Tibial nerve (tissue), 4 donors: ENCODE results near the gene ITGA2.

Experiments
- EP300 ChIP-seq, 2 donors: sonication (generic); formaldehyde crosslinking; IDR thresholded peaks; one replicate each; pipeline ENCODE4 v1.6.1; 2017; ENCODE audit warnings: antibody characterized with exemption in 2 of 2, mild to moderate bottlenecking in 1 of 2
- TF ChIP-seq, protein P1 (sequence below), 5 experiments: fragments of 200-600 bp in 3 of 5; fragments of 450-650 bp in 2 of 5; sonication (generic) in 3 of 5; IDR thresholded peaks; one replicate each; pipeline ENCODE4 v1.5.1; 2016 to 2019; ENCODE audit warnings: antibody characterized with exemption in 5 of 5, mild to moderate bottlenecking in 3 of 5, moderate library complexity in 2 of 5

DNA sequence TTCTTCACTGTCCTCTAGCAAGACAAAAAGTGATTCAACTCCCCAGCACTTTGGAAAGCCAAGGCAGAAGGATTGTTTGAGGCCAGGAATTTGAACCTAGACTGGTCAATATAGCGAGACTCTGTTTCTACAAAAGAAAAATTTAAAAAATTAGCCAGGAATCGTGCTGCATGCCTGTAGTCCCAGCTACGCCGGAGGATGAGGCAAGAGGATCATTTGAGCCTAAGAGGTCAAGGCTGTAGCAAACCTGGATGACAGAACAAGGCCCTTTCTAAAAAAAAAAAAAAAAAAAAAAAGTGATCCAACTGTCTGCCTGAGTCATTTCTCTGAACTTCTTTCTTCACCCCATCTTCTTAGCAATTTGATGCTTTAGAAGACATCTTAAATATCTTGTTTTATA, 12.4 kb downstream of the ITGA2 start:
- TF ChIP-seq, protein P1, sequence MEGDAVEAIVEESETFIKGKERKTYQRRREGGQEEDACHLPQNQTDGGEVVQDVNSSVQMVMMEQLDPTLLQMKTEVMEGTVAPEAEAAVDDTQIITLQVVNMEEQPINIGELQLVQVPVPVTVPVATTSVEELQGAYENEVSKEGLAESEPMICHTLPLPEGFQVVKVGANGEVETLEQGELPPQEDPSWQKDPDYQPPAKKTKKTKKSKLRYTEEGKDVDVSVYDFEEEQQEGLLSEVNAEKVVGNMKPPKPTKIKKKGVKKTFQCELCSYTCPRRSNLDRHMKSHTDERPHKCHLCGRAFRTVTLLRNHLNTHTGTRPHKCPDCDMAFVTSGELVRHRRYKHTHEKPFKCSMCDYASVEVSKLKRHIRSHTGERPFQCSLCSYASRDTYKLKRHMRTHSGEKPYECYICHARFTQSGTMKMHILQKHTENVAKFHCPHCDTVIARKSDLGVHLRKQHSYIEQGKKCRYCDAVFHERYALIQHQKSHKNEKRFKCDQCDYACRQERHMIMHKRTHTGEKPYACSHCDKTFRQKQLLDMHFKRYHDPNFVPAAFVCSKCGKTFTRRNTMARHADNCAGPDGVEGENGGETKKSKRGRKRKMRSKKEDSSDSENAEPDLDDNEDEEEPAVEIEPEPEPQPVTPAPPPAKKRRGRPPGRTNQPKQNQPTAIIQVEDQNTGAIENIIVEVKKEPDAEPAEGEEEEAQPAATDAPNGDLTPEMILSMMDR (IDR thresholded peaks at IDR 0.05) = no peak
- no peak for TF ChIP-seq EP300 (IDR thresholded peaks at IDR 0.05)
